Ascending aorta (tissue), 2 donors: ENCODE results near the gene CTXND2. TPM values are rescaled to one million over a fixed set of nuclear protein-coding genes. Genes with fewer than 3 reads are reported as not detected.

Experiments used
- DNase-seq, 2 donors: peaks; one replicate each; pipeline ENCODE4 v3.0.0-alpha.2; 2019; ENCODE audit warnings: low spot score in 2 of 2
- H3K27ac ChIP-seq, 2 donors: fragments of 200-600 bp; sonication (generic); one replicate each; pipeline ENCODE4 v1.5.1; 2016 to 2017; ENCODE audit warnings: mild to moderate bottlenecking in 1 of 2
- H3K27me3 ChIP-seq: fragments of 200-600 bp; sonication (generic); one replicate; pipeline ENCODE4 v1.5.1; 2017
- H3K36me3 ChIP-seq, 2 donors: fragments of 200-600 bp; sonication (generic); one replicate each; pipeline ENCODE4 v1.5.1; 2016
- H3K4me1 ChIP-seq, 2 donors: fragments of 200-600 bp; sonication (generic); one replicate each; pipeline ENCODE4 v1.5.1; 2016 to 2017; ENCODE audit warnings: mild to moderate bottlenecking in 1 of 2
- H3K4me3 ChIP-seq, 2 donors: fragments of 200-600 bp; sonication (generic); one replicate each; pipeline ENCODE4 v1.5.1; 2016 to 2017; ENCODE audit warnings: mild to moderate bottlenecking in 1 of 2
- H3K9me3 ChIP-seq, 2 donors: fragments of 200-600 bp; sonication (generic); one replicate each; pipeline ENCODE4 v1.5.1; 2016
- CTCF ChIP-seq, 3 experiments: fragments of 200-600 bp in 2 of 3; fragments of 450-650 bp in 1 of 3; sonication (generic) in 2 of 3; IDR thresholded peaks; one replicate each; pipeline ENCODE4 v1.5.1; 2016 to 2019; ENCODE audit warnings: antibody characterized with exemption in 3 of 3, mild to moderate bottlenecking in 1 of 3, moderate library complexity in 1 of 3
- intact Hi-C: fragments of 100-400 bp; cut with DNase I; formaldehyde crosslinking; loops from one replicate; pipeline ENCODE4 v1.15.1; 2023
- total RNA-seq: library from RNA; depleted of rRNA; stranded (reverse); fragments of >200 nt; gene quantifications from one replicate; pipeline ENCODE4 v1.1.0, GENCODE V29; 2016

Gene CTXND2
- total RNA-seq, 1 donor from 2014 or later: not detected

- no peak for DNase-seq
- Histone ChIP-seq H3K36me3 (no peaks in the 10 kb centered on the region), H3K27me3 (no peaks in the 10 kb centered on the region), H3K9me3 (no peaks in the 10 kb centered on the region), H3K4me1 (no peaks in the 10 kb centered on the region), H3K4me3 (no peak overlapping the region), H3K27ac (no peak overlapping the region)
- intact Hi-C loops: no loop called here
- TF ChIP-seq CTCF (IDR thresholded peaks at IDR 0.05): no peak
These were observed 25.7 kb downstream of the CTXND2 start for GRCh38 chr1:150912623-150913022.

- Histone ChIP-seq H3K4me1 (no peaks in the 10 kb centered on the region), H3K36me3 (no peaks in the 10 kb centered on the region), H3K9me3 (no peaks in the 10 kb centered on the region), H3K4me3 (no peak overlapping the region), H3K27ac (no peak overlapping the region), H3K27me3 (no peaks in the 10 kb centered on the region)
- intact Hi-C loops: no loop called here
- TF ChIP-seq CTCF (IDR thresholded peaks at IDR 0.05): no peak
- no peak for DNase-seq
These were observed 30.5 kb downstream of the CTXND2 start for GRCh38 chr1:150917387-150917786.

- Histone ChIP-seq H3K36me3 (no peaks in the 10 kb centered on the region), H3K4me1 (peaks cover 0 to 4% of the 10 kb centered on the region in 2 donors), H3K4me3 (no peak overlapping the region), H3K9me3 (no peaks in the 10 kb centered on the region), H3K27me3 (no peaks in the 10 kb centered on the region), H3K27ac (no peak overlapping the region)
- peak; percentile 46 to 55 (median 49) for TF ChIP-seq CTCF (IDR thresholded peaks at IDR 0.05)
- intact Hi-C loops: no loop called here
- DNase-seq: peak in 1 of 2 donors; percentile 83
These were observed 35.6 kb downstream of the CTXND2 start for GRCh38 chr1:150922519-150922975.

- peaks cover 0 to 4% of the 10 kb centered on the region in 2 donors for H3K4me1 ChIP-seq
- TF ChIP-seq CTCF (IDR thresholded peaks at IDR 0.05): no peak
- H3K9me3 ChIP-seq: no peaks in the 10 kb centered on the region
- no peaks in the 10 kb centered on the region for H3K27me3 ChIP-seq
- intact Hi-C loops: loop anchor here (5.0 kb wide), 2 partner anchors 47 to 228 kb away; partner anchors contain the start of genes CERS2 and GOLPH3L
- no peak overlapping the region for H3K27ac ChIP-seq
- DNase-seq: no peak
- H3K4me3 ChIP-seq: peak overlapping the region in 1 of 2 donors; percentile 80
- H3K36me3 ChIP-seq: peaks cover 10 to 23% of the 10 kb centered on the region in 2 donors
These were observed 38.1 kb downstream of the CTXND2 start for GRCh38 chr1:150925080-150925479.

- Histone ChIP-seq H3K36me3 (peaks cover 20 to 34% of the 10 kb centered on the region in 2 donors), H3K27ac (peak within 1 kb of the TSS; percentile 71 to 84), H3K9me3 (peaks cover 0 to 1% of the 10 kb centered on the region in 2 donors), H3K27me3 (no peaks in the 10 kb centered on the region), H3K4me1 (peaks cover 0 to 4% of the 10 kb centered on the region in 2 donors), H3K4me3 (peak within 1 kb of the TSS; percentile 73 to 80)
- DNase-seq: peak; percentile 81 to 98
- no peak for TF ChIP-seq CTCF (IDR thresholded peaks at IDR 0.05)
- intact Hi-C loops: loop anchor here (2.0 to 5.0 kb wide), 3 partner anchors 46 to 229 kb away; partner anchors contain the start of genes ARNT, CERS2 and GOLPH3L
These were observed 39.3 kb downstream of the CTXND2 start, which contains the start of gene SETDB1 for GRCh38 chr1:150926097-150926741. Gene SETDB1, plus strand, starts transcription at chr1:150926363. Its CDS starts 1,352 bp downstream, at chr1:150927715.
